ENCODE results near the gene CACNA1D.
"Not testable (repeated sequence)": the region's sequence is repeated elsewhere in the genome, so short reads cannot be mapped to it uniquely, and the experiment has no call there.

CACNA1D gene
- 0 to 0.04 reads per million in 2 experiments for total RNA-seq

DNA sequence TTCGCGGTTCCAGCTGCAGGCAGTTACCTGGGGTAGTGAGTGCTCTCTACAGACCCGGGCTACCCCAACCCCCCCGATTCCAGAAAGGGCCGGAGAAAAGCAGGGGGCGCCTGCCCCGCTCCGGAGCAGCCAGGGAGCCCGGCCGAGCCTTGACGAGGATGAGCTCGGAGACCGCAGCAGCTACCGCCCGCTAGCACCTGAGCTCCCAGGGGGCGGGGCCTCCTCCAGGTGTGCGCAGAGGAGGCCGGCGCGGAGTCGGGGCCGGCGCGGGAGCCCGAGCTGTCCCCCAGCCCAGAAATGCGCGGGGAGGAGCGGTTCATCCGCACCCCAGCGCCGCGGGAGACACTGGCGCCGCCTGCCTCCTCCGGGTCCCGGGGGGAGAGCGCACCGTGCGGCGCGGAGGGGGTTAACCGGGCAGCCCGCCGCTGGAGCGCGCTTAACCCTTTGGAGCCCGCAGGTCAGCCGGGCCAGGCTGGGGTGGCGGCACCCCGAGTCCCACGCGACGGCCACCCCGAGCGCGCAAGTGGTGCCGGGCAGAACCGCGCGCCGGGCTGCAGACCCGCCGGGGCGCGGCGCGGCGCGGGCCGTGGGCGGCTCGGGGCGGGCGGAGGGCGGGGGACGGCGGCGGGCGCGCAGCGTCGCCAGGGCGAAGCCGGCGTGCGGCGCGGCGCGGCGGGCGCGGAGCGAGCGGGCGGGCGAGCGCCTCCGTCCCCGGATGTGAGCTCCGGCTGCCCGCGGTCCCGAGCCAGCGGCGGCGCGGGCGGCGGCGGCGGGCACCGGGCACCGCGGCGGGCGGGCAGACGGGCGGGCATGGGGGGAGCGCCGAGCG is at the start of gene CACNA1D:
Gene CACNA1D (plus strand): TSS at position 649 of the 829 bp plus-strand sequence. CDS start 556 bp downstream, outside the sequence.
- no peak for DNase-seq (ENCODE audit: low read depth)

DNA sequence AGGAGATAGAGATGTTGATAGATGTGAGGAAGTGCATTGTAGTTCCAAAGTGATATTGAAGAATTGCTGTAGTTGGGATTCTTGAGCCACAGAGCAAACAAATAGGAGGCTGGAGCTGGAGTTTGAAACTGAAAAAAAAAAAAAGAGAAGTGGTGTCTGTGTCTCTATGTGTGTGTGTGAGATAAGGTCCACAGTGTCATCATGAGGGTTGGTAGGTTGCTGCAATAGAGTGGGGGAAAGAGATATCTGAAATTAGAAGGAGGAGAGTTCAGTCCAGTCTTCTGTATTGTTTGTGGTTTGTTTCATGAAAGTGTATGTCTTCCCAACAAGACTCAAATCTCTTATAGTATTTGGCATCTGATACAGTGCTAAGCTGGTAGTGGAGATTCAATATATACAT is 37.3 kb upstream of the CACNA1D start:
- no peak for DNase-seq (ENCODE audit: low read depth)

DNA sequence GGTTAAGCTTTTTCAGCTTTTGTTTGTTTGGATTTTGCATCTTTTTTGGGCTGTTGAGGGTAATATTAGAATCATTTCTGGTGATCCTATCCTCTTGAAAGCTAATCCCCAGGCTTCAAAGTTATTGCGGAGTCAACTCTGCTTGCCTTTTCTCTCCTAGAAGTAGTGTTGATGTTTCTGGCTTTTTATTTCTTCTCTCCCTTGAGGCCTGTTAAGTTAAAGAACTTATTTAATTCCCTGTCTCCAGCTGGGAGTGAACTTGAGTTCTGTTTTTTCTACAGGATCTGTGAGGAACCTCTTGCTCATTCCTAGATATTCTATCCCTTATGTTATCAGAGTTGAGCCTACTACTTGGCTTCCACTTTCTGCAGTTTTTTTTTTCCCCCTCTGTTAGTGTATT is 34.1 kb upstream of the CACNA1D start:
- no peak for DNase-seq (ENCODE audit: low read depth)

DNA sequence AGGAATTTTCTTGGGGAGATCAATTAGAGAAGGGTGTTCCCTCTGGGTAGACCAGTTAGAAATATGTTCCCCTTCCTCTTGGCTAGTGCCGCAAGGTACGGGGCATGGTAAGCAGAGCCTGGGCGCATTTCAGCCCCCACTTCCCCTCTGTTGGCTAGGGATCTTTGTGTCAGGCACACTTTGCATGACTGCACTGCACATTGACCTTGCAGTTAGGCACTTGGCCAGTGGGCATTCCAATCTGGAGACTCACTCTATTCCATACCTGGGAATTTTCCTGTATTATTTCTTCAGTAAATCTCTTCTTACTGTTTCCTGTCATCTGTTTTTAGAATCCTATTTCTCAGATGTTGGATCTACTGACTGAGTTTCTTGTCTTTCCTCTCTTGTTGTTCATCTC is 30.0 kb upstream of the CACNA1D start:
- no peak for DNase-seq (ENCODE audit: low read depth)

DNA sequence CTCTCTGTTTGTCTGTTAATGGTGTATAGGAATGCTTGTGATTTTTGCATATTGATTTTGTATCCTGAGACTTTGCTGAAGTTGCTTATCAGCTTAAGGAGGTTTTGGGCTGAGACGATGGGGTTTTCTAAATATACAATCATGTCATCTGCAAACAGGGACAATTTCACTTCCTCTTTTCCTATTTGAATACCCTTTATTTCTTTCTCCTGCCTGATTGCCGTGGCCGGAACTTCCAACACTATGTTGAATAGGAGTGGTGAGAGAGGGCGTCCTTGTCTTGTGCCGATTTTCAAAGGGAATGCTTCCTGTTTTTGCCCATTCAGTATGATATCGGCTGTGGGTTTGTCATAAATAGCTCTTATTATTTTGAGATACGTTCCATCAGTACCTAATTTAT is 24.7 kb upstream of the CACNA1D start:
- not testable (repeated sequence) for DNase-seq (ENCODE audit: low read depth)

DNA sequence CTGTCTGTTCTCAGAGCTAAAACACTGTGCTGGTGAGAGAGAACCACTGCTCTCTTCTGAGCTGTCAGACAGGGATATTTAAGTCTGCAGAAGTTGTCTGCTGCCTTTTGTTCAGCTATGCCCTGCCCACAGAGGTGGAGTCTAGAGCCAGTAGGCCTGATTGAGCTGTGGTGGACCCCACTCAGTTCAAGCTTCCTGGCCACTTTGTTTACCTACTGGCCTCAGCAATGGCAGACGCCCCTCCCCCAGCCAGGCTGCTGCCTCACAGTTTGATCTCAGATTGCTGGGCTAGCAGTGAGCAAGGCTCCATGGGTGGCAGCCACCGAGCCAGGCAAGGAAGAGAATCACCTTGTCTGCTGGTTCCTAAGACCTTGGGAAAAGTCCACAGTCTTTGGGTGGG is 21.0 kb upstream of the CACNA1D start:
- DNase-seq (ENCODE audit: low read depth), result no peak

DNA sequence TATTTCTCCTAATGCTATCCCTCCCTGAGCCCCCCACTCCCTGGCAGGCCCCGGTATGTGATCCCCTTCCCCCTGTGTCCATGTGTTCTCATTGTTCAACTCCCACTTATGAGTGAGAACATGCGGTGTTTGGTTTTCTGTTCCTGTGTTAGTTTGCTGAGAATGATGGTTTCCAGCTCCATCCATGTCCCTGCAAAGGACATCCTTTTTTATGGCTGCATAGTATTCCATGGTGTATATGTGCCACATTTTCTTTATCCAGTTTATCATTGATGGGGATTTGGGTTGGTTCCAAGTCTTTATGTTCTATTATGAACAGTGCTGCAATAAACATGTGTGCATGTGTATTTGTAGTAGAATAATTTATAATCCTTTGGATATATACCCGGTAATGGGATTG is 18.0 kb upstream of the CACNA1D start:
- not testable (repeated sequence) for DNase-seq (ENCODE audit: low read depth)

DNA sequence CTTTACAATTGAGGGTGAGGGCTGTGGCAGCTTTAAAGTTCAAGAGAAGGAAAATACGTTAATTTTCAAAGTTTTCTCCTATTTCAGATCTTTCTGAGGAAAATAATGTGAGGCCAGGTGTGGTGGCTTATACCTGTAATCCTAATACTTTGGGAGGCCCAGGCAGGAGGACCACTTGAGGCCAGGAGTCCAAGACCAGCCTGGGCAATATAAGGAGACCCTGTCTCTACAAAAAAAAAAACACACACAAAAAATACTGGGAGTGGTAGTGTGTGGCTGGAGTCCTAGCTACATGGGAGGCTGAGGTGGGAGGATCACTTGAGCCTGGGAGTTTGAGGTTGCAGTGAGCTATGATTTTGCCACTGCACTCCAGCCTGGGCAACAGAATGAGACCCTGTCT is 16.7 kb upstream of the CACNA1D start:
- not testable (repeated sequence) for DNase-seq (ENCODE audit: low read depth)

DNA sequence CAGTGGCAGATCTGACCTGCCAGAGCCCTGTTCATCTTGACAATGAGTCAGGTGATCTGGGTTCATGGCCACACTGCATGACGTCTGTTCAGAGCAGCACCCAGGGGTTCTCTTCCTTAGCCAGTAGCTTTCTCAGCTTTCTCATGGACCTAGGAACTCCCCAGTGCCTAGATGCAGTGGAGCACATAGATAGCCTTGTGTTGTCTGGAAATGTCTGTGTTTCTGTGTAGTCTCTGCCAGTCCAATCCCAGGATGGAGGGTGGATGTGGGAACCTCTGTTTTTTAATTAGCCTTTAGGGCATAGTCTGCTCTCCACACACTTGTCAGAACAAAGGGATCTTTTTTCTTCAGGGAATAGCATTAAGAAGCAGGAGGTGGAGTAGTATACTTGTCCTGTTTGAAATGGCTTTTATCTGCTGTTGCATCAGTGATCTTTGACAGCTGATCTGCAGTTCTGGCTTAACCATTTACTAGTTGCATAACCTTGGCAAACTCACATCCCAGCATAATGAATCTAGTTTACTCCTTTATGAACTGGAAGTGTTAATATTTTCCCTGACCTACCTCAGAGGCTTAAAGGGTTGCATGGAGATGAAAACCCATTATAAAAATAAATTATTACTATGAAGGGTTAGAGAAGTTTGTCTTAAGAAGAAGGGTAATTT is 16.1 kb upstream of the CACNA1D start:
- DNase-seq (ENCODE audit: low read depth), result no peak

DNA sequence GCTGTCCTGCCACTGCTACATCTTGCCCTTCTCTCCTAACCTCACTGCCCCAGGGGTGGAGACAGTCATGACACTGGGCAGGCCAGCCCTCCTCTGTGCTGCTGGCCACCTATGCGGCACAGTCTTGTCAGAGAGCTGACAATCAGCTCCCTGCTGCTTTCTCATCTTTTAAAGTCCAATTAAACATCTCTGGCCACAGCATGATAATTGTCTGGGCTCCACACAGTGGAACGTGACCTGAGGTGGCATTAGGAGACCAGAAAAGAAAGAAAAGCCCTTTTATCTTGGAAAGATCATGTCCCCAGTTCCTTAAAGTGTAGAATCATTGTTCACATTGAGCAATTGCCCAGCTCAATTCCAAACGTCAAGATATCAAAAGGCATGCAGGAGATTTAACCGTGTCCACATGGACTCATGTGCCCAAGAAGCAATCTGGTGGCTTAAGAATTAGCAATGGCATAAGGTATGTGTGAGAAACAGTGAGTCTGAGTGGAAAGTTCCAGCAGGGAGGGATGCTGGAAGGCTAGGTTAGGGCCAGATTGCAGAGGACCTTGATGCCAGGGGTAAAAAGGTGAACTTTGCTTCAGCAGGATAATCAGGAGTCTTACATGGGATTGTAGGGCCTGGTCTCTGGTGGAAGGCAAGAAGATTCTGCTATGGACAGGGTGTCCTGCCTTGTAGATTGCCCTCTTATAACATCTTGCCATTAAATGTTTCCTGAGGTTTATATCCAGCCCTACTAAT is 15.3 kb upstream of the CACNA1D start:
- DNase-seq (ENCODE audit: low read depth), result no peak

DNA sequence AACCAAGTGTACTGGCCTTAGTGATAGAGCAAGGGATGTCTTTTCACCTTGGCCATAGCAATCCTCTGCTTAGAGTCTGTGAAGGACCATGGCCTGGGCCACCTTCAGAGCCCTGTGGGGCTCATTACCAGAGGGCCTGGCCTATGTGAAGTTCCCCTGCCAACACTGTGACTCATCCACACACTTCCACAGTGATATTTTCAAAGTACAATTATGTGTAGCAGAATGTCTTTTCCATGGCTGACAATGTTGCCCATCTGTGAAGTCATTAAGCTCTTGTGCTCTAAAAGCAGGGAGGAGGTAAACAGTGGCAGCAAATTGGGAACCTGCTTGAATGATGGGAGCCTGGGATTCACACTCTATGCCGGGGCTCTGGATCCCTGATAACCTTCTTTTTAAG is 12.2 kb upstream of the CACNA1D start:
- no peak for DNase-seq (ENCODE audit: low read depth)

DNA sequence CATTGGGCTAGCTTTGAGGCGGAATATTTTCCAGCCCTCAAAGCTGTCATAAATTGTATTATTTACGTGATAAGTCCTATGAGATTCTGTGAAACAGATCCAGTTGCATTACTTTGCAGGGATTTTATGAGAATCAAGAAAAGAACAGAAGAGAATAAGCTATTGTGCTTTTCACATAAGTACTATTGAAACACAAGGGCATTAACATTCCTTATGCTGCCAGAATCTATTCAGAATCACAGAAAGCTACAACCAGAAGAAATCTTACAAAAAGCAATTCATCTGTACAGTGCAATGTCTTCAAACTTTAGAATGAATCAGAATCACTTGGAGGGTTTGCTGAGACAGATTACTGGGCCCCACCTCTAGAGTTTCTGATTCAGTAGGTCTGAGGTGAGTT is 10.6 kb upstream of the CACNA1D start:
- DNase-seq (ENCODE audit: low read depth), result no peak

DNA sequence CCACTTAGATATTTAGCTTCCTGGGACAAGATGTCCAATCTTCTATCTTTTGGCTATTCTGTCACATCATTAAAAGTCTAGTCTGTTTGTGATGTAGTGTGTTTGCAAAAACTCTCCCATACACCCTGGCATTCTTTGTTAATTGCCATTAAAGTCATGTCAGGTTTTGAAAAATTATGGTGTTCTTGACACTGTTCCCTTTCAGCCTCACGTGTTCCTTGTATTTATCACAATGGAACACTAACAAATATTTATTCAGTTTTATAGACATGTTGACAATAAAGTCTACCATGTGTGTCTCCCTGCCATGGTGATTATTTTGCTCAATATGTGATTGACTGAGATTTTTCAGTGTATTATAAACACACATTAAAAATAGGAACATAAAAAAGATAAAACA is 9.4 kb upstream of the CACNA1D start:
- no peak for DNase-seq (ENCODE audit: low read depth)

DNA sequence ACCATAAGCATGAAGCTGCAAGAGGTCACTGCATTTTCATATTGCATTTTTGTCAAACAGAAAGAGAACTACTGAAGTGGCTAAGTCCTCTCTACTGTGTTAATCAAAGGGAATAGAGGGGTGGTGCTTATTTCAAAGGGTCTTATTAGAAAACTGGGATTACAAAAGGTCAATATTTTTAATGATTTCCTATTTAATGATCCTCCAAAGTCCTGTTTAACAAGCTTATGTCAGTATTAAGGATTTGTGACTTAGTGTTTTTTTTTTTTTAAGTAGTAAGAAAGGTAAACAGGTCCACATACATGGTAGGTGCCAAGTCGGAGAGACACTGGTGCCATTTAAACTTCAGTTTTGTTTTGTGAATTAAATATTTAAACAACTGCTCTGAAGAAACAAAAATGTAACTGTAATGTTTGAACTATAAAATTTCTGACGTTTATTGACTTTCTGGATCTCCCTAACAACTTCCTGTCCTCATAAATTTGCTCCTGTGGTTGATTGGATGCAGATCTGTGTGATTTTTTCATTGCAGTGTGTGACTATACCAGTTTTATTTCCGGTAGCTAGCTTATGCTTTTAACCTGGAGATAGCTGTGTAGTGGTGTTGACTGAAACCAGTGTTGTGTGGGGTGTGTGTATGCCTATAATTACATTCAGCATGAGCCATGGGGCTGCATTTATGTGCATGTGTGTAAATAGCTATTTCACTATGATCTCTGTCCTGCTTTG is 8.6 kb upstream of the CACNA1D start:
- DNase-seq (ENCODE audit: low read depth), result no peak

DNA sequence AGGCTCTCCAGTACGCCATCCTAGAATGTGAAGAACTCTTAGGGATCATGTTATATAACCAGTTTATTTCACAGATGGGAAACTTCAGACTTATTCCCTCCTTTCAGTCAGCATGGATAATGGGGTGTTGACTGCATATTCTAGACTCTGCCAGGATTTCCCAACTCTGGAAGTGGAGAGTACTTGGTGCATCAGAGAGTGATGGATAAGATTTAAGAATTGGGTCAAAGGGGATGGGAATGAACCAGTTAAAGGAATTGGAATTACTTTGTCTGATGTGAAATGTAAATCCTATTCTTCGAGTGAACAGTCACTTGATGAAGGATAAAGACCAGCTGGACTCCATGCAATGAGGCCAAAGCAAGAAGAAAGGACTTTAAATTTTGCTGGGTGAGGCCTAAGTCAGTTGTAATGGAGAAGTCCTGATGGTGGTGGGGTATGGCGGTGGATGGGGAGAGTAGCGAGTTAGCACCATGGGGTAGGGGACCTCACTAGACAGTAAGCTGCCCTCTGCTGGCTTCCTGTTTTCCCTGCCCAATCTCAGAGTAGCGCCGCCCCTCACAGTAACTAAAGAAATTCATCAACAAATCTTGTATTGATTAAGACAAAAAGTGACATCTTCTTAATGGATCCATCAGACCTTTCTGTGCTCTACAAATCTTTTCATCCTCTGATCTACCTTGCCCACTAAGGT is 7.3 kb upstream of the CACNA1D start:
- no peak for DNase-seq (ENCODE audit: low read depth)

DNA sequence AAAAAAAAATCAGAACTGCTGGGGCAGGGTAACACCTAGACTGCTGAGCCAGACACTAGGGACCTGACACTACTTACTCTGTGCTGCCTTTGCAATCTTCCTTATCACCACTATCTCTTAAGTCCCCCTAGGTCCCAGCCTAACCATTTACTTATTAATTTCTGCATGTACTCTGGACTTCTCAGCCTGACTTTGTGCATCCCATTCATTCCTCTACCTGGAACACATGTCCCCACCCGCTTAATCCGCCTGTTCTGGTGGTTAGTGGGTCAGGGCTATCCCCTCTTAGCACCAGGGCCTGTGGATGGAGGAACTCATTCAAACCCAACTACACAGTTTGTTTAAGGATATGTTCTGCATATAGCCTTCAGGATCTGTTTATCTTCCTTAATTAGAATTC is 5.0 kb upstream of the CACNA1D start:
- no peak for DNase-seq (ENCODE audit: low read depth)

DNA sequence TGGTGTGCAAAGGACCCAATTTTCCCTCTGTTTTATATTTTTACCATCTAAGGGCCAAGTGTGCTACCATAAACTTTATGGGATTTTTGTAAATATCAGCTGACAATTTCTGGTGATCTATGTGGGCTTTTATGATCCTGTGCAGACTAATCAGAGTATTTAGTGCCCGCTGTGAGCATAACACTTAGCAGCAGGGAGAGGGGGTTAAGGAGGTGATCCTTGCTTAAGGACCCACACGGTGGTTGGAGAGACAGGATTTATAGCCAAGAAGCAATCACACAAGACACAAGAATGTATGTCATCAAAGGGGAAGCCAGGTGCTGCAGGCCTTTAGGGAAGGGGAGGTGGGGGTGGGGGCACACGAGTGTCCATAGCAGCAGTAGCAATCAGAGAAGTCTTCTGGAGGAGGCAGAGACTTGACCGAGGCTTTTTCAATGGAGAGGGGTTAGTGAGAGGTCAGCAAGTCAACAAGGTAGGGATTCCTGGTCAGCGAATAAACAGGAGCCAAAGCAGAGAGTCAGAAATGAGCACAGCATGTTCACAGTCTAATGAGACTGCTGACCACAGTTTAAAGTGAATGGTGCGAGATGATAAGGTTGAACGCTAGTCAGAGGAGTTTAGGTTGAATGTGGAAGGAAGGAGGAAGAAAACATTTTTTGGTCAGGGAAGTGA is 4.5 kb upstream of the CACNA1D start:
- DNase-seq (ENCODE audit: low read depth), result no peak

DNA sequence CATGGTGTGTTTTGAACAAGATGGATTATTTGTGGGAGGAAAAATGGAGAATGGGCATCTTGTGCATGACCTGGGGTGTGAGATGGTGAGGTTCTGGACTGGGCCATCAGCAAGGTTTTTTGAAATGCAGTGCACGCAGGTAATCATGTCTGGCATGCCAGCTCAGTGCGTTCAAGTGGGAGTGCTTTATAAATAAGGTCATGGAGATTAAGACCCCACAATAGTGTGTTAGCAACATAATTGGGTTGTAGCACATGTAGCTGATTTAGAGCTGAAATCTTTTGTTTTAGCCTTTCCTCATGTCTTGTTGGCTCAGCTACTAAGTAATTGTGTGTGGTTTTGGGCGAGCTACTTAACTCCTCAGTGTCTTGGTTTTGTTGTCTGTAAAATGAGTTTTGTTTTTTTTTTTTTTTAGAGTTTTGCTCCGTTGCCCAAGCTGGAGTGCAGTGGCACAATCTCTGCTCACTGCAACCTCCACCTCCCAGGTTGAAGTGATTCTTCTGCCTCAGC is 3.9 kb upstream of the CACNA1D start:
- DNase-seq (ENCODE audit: low read depth), result no peak

DNA sequence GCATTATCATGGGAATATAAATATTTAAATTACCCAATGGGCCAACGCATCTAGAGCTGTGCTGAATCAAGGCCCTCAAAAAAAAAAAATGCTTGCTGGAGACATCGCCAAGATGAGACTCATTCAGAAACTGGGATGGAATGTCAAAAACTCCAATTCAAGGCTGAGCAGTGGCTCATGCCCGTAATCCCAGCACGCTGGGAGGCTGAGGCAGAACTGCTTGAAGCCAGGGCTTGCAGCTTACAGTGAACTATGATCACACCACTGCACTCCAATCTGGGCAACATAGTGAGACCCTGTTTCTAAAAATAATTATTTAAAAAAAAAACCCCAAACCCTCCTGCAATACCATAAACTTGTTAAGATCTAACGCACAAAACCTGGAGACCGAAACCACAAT is 3.1 kb upstream of the CACNA1D start:
- no peak for DNase-seq (ENCODE audit: low read depth)

DNA sequence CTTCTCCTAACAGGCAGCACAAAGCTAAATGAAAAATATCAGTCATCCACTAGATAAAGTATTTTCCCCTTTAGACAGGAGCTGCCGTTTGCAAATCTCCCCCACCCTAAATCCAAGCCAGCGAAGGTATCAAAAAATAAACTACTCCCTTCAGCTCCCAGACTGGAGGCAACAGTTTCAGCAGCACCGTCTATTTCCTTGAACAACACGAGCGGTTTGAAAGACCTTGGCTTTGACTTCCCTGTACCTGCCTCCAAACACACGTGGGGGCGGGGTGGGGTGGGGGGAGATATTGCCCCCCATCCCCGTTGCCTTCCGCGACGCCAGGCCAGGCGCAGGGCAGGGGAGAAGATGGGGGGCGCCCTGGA is 832 bp upstream of the CACNA1D start:
- no peak for DNase-seq (ENCODE audit: low read depth)

DNA sequence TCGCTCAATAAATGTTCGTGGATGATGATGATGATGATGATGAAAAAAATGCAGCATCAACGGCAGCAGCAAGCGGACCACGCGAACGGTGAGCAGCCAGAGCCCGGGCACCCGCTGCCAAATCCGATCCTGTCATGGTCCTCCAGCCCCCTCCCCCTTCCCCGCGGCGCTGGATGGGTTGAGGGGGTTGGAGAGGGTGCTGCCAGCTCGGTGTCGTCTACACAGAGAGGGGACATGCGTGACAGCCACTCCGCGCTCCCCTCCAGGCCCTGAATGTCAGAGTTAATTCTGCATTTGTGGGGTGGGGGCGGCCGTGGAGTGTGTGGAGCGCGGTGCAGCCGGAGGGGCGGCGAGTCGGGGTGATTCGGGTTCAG is 722 bp downstream of the CACNA1D start:
- DNase-seq (ENCODE audit: low read depth), result no peak
